HepG2 (cell line): ENCODE results near the gene GLOD5.

Experiments
- HDAC2 ChIP-seq: sonication (generic); formaldehyde crosslinking; IDR thresholded peaks from 2 replicates; pipeline ENCODE4 v1.4.0; 2020; ENCODE audit warnings: missing genetic modification reagents
- SALL2 ChIP-seq: sonication (generic); formaldehyde crosslinking; IDR thresholded peaks from 2 replicates; pipeline ENCODE4 v1.8.1; 2023; ENCODE audit warnings: mild to moderate bottlenecking, missing genetic modification reagents, inconsistent platforms
- ZNF567 ChIP-seq: sonication (generic); formaldehyde crosslinking; IDR thresholded peaks from 2 replicates; pipeline ENCODE4 v1.8.1; 2023; ENCODE audit warnings: mild to moderate bottlenecking, missing genetic modification reagents, borderline replicate concordance
- ZNF703 ChIP-seq: sonication (generic); formaldehyde crosslinking; IDR thresholded peaks from 2 replicates; pipeline ENCODE4 v1.5.1; 2020; ENCODE audit warnings: missing genetic modification reagents, mild to moderate bottlenecking, moderate library complexity, borderline replicate concordance
- TF ChIP-seq, protein P1 (sequence below): sonication (generic); formaldehyde crosslinking; IDR thresholded peaks from 2 replicates; pipeline ENCODE4 v1.5.0; 2020; ENCODE audit warnings: mild to moderate bottlenecking, missing genetic modification reagents, moderate library complexity

DNA sequence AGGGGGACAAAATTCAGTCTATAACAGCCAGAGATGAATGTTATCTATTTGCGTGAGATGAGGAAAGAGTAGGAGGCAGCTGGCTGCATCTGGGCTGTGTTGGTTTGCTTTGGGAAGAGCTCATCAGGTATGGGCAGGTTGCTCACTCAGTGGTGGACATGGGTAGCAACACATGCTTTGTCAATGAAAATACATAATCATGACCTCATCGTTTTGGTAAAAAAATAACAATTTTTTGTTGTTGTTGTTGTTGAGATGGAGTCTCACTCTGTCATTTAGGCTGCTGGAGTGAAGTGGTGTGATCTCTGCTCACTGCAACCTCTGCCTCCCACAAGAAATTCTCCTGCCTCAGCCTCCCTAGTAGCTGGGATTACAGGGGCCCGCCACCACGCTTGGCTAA, 16.3 kb upstream of the GLOD5 start:
- TF ChIP-seq SALL2 (CRISPR knock-in tag) (no peak), HDAC2 (CRISPR knock-in tag) (no peak), ZNF703 (no peak), ZNF567 (CRISPR knock-in tag) (no peak)
- TF ChIP-seq, protein P1, sequence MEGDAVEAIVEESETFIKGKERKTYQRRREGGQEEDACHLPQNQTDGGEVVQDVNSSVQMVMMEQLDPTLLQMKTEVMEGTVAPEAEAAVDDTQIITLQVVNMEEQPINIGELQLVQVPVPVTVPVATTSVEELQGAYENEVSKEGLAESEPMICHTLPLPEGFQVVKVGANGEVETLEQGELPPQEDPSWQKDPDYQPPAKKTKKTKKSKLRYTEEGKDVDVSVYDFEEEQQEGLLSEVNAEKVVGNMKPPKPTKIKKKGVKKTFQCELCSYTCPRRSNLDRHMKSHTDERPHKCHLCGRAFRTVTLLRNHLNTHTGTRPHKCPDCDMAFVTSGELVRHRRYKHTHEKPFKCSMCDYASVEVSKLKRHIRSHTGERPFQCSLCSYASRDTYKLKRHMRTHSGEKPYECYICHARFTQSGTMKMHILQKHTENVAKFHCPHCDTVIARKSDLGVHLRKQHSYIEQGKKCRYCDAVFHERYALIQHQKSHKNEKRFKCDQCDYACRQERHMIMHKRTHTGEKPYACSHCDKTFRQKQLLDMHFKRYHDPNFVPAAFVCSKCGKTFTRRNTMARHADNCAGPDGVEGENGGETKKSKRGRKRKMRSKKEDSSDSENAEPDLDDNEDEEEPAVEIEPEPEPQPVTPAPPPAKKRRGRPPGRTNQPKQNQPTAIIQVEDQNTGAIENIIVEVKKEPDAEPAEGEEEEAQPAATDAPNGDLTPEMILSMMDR (CRISPR knock-in tag) = no peak
